Calu3 (cell line): ENCODE data around the gene AGBL4. TPM values are rescaled to one million over a fixed set of nuclear protein-coding genes. Genes with fewer than 3 reads are reported as not detected.

ENCODE experiments used
- BruUV-seq: library from RNA; stranded (reverse); fragments of 400-500 nt; replicated peaks from 2 replicates; lab custom pipeline; 2021; lab: Mats Ljungman, UMichigan
- CTCF ChIA-PET: fragments of 300-600 bp; sonication (Branson Sonifier 250); formaldehyde crosslinking; loops from one replicate; lab custom pipeline; 2022; ENCODE audit warnings: antibody characterized with exemption; lab: Charles Lee
- DNase-seq: peaks from one replicate; pipeline ENCODE4 v3.0.0; 2022
- H3K27ac Mint-ChIP-seq: one replicate; pipeline ENCODE4 v1.8.0; 2022; ENCODE audit warnings: mixed read lengths; ENCODE audit not compliant: unreplicated experiment
- H3K27me3 Mint-ChIP-seq: one replicate; pipeline ENCODE4 v1.8.0; 2022; ENCODE audit warnings: mixed read lengths; ENCODE audit not compliant: unreplicated experiment
- H3K36me3 Mint-ChIP-seq: one replicate; pipeline ENCODE4 v1.8.0; 2022; ENCODE audit warnings: mild to moderate bottlenecking, moderate library complexity, mixed read lengths; ENCODE audit not compliant: insufficient read depth, unreplicated experiment
- H3K4me1 Mint-ChIP-seq: one replicate; pipeline ENCODE4 v1.8.0; 2022; ENCODE audit warnings: mild to moderate bottlenecking, low read depth, mixed read lengths; ENCODE audit not compliant: unreplicated experiment
- H3K4me3 Mint-ChIP-seq: one replicate; pipeline ENCODE4 v1.8.0; 2022; ENCODE audit warnings: mild to moderate bottlenecking, low read depth, moderate library complexity, mixed read lengths; ENCODE audit not compliant: unreplicated experiment
- H3K9me3 Mint-ChIP-seq: one replicate; pipeline ENCODE4 v1.8.0; 2022; ENCODE audit warnings: low read depth, mixed read lengths; ENCODE audit not compliant: unreplicated experiment
- intact Hi-C: fragments of 100-400 bp; cut with micrococcal nuclease; formaldehyde crosslinking; loops from one replicate; pipeline ENCODE4 v1.10.0; 2022; ENCODE audit not compliant: unreplicated experiment
- total RNA-seq: library from RNA; stranded (reverse); gene quantifications from 2 replicates; pipeline ENCODE4 v1.2.3, GENCODE V29; 2022
- TF ChIP-seq, protein P1 (sequence below): fragments of 200-600 bp; IDR thresholded peaks from one replicate; pipeline ENCODE4 v1.8.0; 2022; ENCODE audit warnings: antibody characterized with exemption; ENCODE audit not compliant: unreplicated experiment

AGBL4 gene
- total RNA-seq, 1 experiment from 2014 or later: not detected

DNA sequence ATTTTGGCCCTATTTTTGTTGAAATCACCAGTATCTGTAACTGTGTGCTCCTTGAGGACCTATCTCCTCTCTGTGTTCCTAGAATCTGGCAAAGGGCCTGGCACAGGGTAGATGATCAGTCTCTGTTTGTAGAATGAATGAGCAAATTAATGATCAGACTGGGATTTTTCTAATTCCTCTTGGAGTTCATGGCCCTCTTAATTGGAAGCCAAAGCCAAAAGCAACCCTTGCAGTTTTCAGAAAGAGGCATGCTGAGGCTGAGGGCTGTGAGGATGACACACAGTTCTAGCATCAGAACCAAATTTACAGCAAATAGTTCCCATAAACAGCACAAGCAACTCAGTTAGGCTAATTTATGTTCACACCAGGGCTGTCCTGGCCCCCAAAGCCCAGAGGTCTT lies 1136.0 kb downstream of the AGBL4 start:
- Mint-ChIP-seq H3K27me3 (no peaks in the 10 kb centered on the region), H3K36me3 (no peaks in the 10 kb centered on the region), H3K4me3 (no peak overlapping the region), H3K4me1 (no peaks in the 10 kb centered on the region), H3K27ac (no peak overlapping the region), H3K9me3 (no peaks in the 10 kb centered on the region)
- no TSS peak for BruUV-seq
- TF ChIP-seq, protein P1, sequence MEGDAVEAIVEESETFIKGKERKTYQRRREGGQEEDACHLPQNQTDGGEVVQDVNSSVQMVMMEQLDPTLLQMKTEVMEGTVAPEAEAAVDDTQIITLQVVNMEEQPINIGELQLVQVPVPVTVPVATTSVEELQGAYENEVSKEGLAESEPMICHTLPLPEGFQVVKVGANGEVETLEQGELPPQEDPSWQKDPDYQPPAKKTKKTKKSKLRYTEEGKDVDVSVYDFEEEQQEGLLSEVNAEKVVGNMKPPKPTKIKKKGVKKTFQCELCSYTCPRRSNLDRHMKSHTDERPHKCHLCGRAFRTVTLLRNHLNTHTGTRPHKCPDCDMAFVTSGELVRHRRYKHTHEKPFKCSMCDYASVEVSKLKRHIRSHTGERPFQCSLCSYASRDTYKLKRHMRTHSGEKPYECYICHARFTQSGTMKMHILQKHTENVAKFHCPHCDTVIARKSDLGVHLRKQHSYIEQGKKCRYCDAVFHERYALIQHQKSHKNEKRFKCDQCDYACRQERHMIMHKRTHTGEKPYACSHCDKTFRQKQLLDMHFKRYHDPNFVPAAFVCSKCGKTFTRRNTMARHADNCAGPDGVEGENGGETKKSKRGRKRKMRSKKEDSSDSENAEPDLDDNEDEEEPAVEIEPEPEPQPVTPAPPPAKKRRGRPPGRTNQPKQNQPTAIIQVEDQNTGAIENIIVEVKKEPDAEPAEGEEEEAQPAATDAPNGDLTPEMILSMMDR: no peak
- intact Hi-C loops: no loop called here
- no peak for DNase-seq
- CTCF ChIA-PET: no interaction called here

DNA sequence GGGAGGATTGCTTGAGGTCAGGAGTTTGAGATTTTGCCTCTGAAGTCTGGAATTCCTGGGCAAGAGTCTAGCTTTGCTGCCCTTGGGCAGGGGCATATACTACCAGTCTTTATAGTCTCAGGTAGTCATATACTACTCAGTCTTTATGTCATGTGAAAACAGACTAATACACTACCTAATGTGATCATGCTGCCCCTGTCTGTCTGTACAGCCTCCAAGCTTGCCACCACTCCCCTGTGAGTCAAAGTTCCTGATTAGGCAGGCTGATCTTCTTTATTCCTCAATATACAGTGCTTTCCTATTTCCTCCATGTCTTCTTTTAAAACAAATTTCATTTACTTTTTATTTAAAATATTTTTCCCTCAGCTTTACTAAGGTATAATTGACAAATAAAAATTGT lies 1141.7 kb downstream of the AGBL4 start:
- Mint-ChIP-seq H3K9me3 (no peaks in the 10 kb centered on the region), H3K4me3 (no peak overlapping the region), H3K36me3 (no peaks in the 10 kb centered on the region), H3K27ac (no peak overlapping the region), H3K27me3 (no peaks in the 10 kb centered on the region), H3K4me1 (peaks cover 11% of the 10 kb centered on the region)
- DNase-seq: no peak
- no TSS peak for BruUV-seq
- intact Hi-C loops: no loop called here
- TF ChIP-seq, protein P1: no peak
- CTCF ChIA-PET: interaction anchor here (0.5 to 0.8 kb wide), 2 partner anchors 11 to 376 kb away, joined by 3 read pairs; no protein-coding TSS in a partner anchor

DNA sequence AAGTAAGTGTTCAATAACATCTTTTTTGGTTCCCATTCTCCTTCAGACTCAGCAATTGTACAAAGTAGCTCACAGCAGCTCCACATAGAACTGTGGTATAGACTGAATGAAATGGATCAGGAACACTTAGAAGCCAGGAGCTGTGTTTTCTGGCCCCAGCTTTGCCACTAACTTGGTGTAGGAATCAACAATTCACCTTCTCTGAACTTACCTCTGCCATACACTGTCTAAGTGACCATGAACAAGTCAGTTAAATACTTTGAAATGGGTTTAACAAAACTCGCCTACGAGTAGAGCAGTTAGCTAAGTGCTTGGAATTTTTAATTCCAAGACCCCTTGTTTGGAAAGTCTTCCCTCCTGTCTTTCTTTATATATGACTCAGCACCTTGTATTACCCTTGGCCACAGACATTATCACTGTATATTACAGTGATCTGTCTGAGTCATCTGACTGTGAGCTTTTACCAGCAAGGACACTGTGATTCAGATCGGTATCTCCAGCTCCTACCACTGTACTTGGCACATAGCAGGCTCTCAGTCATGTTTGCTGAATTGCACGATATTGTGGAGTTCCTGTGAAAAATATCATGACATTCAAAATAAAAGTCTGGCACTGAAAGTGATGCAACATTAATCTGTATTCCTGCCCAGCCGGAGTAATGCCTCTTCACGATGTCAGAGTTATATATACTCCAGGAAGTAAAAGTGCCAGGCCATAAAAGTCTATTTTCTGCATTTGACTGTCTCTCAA lies 1145.4 kb downstream of the AGBL4 start:
- H3K9me3 Mint-ChIP-seq: no peaks in the 10 kb centered on the region
- TF ChIP-seq, protein P1: no peak
- H3K4me3 Mint-ChIP-seq: no peak overlapping the region
- no peaks in the 10 kb centered on the region for H3K27me3 Mint-ChIP-seq
- peak; percentile 4 for DNase-seq
- intact Hi-C loops: loop anchor here (10.0 kb wide), 1 partner anchor 324 kb away; no protein-coding TSS in a partner anchor
- peak overlapping the region; percentile 82 for H3K27ac Mint-ChIP-seq
- no TSS peak for BruUV-seq
- CTCF ChIA-PET: interaction anchor here (0.7 kb wide), 1 partner anchor 61 kb away, joined by 3 read pairs; no protein-coding TSS in a partner anchor
- H3K36me3 Mint-ChIP-seq: no peaks in the 10 kb centered on the region
- peaks cover 11% of the 10 kb centered on the region for H3K4me1 Mint-ChIP-seq

DNA sequence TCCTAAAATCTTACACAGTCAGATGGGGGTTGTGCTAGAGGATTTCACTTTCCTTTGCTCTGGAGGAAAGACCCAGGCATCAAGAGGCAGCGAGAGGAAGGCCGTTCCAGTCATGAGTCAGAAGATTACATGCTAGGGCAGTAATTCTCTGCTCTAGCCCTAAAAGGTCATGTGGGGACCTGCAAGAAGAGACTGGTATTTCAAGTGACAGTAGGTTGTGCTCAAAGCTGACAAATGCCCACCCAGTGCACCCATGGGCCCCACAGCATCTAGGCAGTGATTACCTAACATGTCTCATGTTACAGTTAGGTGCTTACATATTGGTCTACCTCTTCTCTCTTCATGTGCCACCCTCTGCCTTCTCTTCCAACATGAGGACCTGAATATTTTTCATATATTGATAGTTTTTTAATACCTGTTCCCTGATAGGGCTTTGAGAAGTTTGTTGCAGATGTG lies 1147.4 kb downstream of the AGBL4 start:
- Mint-ChIP-seq H3K4me3 (no peak overlapping the region), H3K36me3 (no peaks in the 10 kb centered on the region), H3K4me1 (peaks cover 11% of the 10 kb centered on the region), H3K27ac (no peak overlapping the region), H3K27me3 (no peaks in the 10 kb centered on the region), H3K9me3 (no peaks in the 10 kb centered on the region)
- CTCF ChIA-PET: no interaction called here
- BruUV-seq: no TSS peak
- DNase-seq: no peak
- TF ChIP-seq, protein P1: no peak
- intact Hi-C loops: loop anchor here (10.0 kb wide), 1 partner anchor 322 kb away; no protein-coding TSS in a partner anchor
